ENCODE results near the gene DAGLA.
A peak's percentile ranks its signal among the peaks of the same experiment; 100 is the strongest.

Gene DAGLA

GRCh38 chr11:61765550-61766253 is 85.5 kb downstream of the DAGLA start:
- no peak for DNase-seq (ENCODE audit: low read depth)

DNA sequence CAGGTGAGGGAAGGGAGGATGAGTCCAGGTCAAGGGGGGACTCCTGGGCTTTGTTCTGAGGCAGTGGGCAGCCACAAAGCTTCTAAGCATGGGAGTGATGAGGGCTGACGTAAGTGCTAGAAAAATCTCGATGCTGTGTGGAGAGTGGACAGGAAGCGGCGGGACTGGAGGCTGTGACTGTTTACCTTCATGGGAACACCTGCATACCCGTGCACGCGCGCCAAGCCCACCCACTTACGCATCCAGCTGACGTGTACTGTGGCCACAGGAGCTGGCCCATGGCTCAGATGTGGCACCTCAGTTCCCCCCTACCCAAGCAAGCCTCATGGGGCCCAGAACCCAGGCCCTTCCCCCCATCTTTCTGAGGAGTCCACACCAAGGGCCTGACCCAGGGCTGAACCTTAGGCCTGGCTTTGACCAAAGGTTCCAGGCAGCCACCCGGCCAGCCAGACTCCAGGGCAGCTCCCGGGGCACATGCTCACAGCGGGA is 86.2 kb downstream of the DAGLA start:
- no peak for DNase-seq (ENCODE audit: low read depth)

DNA sequence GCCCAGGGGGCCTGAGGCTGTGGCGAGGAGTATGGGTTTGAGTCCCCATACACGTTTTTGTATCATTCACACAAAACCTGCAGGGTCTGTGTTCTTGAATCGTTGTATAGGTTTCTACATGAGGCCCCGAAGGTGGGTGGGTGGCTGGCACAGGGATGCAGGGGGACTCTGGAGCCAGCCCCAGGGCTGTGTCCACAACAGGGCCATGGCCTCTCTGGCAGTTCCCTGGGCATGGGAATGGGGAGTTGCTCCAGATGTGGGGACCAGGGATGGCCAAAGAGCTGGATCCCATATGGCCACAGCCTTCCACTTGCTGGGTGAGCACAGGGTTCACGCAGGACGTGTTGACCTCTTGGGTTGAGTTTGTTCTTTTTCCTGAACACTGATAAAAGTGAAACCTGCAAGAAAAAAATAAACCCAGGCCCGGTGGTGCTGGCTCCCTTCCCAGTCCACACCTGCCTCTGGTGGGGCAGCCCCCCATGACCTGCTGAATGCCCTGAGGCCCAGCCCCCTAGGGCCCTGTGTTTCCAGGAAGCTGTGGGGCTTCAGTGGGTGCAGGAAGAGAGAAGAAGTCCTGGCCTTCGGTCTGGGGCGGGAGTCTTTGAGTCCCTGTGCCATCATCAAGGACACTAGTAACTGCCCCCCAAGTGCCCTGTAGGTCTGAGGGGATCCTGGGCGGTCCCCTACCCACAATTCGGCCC is 88.3 kb downstream of the DAGLA start:
- no peak for DNase-seq (ENCODE audit: low read depth)

- no peak for DNase-seq (ENCODE audit: low read depth)
Measured at GRCh38 chr11:61769169-61769920, 89.2 kb downstream of the DAGLA start.

- no peak for DNase-seq (ENCODE audit: low read depth)
Measured at GRCh38 chr11:61769946-61770683, 89.9 kb downstream of the DAGLA start.

GRCh38 chr11:61771195-61771894 is 91.2 kb downstream of the DAGLA start:
- DNase-seq (ENCODE audit: low read depth): no peak

DNA sequence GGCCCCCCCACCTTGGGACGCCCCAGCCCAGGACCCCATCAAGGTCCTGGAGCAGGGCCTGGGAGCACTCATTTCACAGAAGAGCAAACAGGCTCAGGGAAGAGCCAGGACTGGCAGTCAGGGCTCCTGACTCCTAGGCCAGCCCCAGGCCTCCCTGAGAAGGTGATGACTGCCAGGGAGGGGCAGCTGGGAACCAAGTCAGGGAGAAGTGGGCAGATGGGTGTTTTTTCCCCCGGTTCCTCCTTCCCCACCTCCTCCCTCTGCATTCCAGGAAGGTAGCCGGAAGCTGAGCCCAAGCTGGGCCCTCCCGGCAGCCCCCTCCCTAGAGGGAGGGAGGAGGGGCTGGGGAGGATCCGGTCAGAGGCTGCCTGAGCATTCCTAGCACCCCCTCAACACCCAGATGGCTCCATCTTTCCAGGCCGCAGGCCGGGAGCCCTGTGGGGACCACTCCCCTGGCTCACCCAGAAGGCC is 91.8 kb downstream of the DAGLA start:
- no peak for DNase-seq (ENCODE audit: low read depth)

GRCh38 chr11:61773356-61773755 is 93.2 kb downstream of the DAGLA start:
- no peak for DNase-seq (ENCODE audit: low read depth)

- no peak for DNase-seq (ENCODE audit: low read depth)
Measured at GRCh38 chr11:61773809-61774208, 93.6 kb downstream of the DAGLA start.

DNA sequence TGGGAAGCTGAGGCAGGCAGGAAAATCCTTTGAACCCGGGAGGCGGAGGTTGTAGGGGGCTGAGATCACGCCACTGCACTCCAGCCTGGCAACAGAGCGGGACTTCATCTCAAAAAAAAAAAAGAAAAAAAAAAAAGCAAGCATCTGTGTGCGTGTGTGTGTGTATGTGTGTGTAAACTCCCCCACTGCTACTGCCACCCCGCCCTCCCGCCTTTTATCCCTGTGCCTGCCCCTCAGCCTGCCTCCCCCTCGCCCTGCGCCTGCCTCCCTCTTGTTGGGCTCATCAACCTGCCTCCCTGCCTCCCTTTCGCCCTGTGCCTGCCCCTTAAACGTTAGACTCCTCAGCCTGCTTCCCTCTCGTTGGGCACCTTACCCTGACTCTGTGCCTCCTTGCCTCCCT is 94.2 kb downstream of the DAGLA start:
- no peak for DNase-seq (ENCODE audit: low read depth)

- no peak for DNase-seq (ENCODE audit: low read depth)
Measured at GRCh38 chr11:61775106-61775505, 94.9 kb downstream of the DAGLA start.

GRCh38 chr11:61775606-61776554 is 95.7 kb downstream of the DAGLA start:
- DNase-seq (ENCODE audit: low read depth): no peak

- DNase-seq (ENCODE audit: low read depth): peak; percentile 54
Measured at GRCh38 chr11:61776561-61777075, 96.4 kb downstream of the DAGLA start.

- peak; percentile 54 for DNase-seq (ENCODE audit: low read depth)
Measured at GRCh38 chr11:61777234-61778090, 97.3 kb downstream of the DAGLA start.

DNA sequence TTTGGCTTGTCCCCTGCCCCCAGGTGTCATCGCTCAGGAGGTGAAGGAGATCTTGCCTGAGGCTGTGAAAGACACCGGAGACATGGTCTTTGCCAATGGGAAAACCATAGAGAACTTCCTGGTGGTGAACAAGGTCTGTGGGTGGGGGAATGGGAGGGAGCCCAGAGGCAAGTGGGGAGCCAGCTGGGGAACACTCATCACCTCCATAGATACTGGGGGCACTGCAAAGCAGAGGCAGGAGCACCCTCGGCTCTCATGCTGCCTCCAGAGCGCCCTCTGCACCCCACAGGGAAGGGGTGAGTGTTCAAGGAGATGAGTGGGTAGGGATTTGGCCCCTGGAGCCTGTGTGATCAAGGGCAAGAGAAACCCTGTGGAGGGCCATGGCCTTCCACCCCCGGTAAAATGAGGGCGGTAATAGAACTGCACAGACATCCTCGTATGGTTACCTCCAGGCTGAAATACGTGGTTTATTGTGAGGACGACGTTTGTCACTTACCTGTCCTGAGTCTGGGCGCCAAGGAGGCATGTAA is 98.2 kb downstream of the DAGLA start:
- no peak for DNase-seq (ENCODE audit: low read depth)

GRCh38 chr11:61778920-61779650 is 98.9 kb downstream of the DAGLA start:
- no peak for DNase-seq (ENCODE audit: low read depth)

DNA sequence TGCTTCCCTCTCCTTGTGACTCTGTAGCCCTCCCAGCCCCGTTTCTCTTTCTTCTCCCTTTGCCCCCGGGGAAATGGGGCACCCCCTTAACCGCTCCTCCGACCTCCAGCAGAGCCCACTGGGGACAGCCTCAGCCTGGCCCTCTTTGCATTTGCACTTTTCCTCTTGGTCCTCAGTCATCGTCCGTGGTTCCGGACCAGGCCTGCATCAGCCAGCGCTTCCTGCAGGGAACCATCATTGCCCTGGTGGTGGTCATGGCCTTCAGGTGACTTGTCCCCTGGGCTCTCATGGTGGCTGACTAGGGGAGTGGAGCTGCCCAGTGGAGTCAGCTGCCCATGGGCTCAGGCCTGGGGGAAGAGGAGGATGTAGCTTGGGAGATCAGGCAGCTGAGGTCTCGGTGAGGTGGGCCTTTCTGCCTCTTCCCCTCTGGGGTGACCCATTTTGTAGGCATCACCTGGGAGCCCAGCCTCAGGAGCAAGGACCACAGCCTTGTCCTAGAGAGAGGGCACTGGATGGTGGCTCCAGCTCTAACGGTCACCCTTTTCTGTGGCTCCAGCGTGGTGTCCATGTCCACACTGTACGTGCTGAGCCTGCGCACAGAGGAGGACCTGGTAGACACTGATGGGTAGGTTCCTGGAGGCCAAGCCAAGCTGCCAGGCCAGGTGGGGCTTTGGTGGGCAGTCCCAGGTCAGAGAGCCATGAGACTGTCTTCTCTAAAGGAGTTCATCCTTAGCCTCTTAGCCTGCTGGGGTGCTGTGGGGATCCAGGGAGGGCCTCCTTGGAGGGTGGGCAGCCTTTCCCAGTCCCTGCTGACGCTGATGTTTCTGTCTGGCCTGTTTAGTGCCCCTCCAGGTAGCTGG is 99.7 kb downstream of the DAGLA start:
- no peak for DNase-seq (ENCODE audit: low read depth)
